Dermis blood vessel endothelial cell (primary cell): Measurements from ENCODE around the gene LRP8. TPM values are rescaled to one million over a fixed set of nuclear protein-coding genes. Genes with fewer than 3 reads are reported as not detected.

Source experiments
- DNase-seq: peaks from one replicate; pipeline ENCODE4 v3.0.0; 2010
- total RNA-seq: library from RNA; depleted of rRNA; stranded (reverse); fragments of >200 nt; gene quantifications from 2 replicates; pipeline ENCODE4 v1.2.3, GENCODE V29; 2014

The LRP8 gene
- total RNA-seq, 1 donor from 2014 or later = 17.2 TPM

DNA sequence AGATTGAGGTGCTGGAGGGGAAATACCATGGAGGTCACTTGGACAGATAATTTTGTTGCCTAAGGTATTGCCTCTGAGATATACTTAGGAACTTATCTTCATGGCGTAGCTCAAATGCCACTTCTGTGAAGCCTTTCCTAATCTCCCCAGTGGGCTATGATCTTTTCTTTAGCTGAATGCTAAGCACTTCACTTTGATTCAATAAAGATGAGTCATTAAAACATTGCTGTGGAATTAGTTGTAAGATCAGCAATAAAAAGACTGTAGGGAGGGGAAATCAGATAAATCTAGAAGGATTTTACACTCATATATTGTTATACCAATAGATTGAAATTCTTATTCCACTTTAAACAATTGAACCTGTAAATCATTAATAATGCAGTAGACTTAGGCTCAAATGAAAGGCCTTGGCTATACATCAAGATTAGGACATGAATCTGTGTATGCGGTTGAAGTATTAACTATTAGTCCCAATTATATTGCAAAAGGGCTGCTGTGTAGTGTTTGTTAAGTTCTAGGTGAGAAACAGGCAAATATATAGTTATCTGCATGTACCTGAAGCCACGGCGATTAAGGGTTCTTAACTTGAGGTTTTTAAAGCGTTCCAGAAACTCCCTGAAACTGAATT, 70.3 kb downstream of the LRP8 start:
- DNase-seq = no peak

DNA sequence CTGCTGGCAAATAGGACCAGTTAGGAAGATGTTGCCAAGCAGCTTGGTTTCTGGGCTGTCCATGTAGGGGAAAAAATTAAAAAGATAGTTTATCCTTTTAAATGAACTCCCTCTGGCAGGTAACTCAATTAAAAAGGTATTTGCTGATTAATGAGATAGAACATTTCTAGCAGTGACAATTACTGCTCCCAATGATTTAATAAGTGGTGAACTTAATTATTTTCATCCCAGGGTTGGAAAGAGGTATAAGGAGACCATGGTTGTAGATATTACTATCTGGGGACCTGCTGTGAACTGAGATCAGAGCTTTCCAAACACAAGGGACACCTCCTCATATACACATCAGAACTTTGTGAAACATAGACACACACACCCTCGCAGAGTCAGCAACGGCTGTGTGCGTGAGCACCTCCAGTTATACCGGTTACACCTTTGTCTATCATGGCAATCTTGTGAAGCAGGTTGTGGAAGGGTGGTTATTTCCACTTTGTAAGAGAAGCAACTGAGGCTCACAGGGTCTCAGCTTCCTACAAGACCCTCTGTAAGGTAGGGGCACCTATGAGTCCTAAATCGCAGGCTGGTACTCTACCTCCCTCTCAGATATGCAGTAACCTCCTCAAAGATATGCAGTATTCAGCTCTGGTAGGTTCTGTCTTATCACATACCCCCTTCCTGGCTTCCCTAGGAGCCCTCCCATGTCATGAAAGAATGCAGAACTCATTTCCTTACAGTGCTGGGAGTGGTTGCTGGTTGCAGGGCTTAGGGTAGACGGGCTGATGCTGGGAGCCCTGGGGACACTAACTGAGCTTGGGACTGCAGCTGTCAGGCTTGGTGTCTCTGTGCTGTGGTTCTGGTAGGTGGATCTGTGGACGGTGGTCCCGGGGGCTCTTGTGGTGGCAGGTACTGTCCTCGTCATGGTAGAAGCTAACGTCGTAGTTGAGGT, 71.1 kb downstream of the LRP8 start:
- DNase-seq = no peak

DNA sequence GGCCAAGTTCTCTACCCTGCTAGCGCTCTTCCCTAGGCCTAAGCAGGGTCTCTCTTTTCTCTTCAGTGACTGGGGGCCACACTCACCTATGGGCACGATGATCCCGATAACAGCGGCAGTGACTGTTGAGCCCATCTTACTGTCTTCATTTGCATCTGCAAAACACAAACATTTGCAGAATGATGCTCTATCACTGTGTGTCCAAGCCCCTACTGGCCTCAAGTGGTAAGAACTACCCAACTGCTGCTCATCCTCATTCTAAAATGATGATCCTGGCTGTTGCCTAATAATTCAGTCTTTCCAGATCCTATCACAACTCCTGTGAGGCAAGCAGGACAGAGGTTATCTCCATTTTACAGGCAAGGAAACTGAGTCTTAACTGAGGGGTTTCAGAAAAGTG, 72.8 kb downstream of the LRP8 start:
- no peak for DNase-seq

DNA sequence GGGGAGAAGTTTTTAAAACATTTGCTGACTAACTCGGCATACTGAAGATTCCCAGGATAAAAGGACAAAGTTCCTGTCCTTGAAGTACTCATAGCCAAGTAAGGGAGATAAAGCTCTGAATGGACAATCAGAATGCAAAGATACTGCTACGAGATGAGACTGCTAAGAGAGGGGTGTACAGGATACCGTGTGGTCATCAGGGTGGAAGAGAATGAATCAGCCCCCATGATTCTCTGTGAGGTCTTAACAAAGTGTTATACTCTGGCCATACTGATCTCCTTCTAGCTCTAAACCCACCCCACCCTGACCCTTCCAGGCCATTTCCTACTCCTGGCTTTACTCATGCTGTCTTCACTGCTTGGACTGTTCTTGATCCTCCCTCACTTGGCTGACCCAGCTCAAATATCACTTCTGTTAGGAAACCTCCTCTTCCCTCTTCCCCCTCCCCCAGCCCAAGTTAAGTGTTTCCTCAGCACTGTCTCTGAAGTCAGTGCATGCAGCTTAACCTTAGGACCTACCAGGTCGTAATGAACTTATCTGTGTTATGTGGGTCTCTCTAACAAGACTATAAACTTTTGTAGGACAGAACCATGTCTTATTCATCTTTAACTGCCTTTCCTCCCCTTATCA, 73.7 kb downstream of the LRP8 start:
- no peak for DNase-seq

DNA sequence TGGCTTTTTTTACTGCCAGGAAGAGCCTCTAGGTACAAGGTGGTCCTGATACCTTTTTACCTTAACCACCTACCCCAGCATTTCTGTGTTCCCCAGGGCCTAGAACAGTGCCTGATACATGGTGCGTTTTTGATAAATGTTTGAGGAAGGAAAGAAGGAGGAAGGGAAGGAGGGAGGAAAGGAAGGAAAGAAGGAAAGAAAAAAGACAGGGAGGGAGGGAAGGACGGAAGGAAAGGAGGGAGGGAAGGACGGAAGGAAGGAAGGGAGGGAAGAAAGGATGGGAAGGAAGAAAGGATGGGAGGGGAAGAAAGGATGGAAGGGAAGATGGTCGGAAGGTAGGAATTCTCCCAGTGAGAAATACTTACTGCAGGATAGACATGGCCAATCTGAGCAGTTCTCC, 77.5 kb downstream of the LRP8 start:
- DNase-seq = no peak

DNA sequence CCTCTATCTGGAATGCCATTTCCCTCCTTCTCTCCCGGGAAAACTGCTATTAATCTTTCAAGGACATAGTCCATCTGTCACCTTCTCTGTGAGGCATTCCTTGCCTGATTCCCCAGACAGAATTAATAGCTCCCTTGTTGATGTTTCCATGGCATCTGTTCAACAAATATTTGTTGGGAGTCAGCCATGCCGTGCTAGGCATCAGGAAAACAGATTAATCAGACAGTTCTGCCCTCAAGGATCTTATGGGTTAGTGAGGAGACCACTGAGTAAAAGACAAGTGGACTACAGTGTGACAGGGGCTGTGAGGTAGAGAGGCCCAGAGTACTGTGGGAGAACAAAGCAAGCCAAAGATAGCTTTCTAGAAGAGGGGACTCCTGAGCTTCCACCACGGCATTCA, 78.2 kb downstream of the LRP8 start:
- no peak for DNase-seq

- DNase-seq = no peak
Measured at GRCh38 chr1:53246261-53247134, 81.4 kb downstream of the LRP8 start.

DNA sequence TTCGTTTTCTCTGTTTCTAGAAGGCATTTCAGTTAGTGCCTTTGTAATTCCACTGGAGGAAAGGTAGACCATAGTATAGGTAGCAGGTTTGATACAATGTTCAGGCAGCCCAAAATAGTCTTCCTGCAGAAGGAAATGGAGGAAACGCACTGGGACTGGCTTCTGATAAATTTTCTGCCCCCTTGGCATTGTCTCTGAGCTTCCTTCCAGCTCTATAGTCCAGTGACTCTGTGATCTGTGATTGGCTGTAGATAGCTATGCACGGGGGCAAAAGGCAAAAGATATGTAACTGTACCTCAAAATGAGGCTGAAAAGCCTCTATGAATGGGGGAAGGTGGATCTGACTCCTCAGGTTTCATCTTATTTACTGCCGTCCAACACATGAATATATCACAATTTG, 83.7 kb downstream of the LRP8 start:
- DNase-seq = peak; percentile 63

- no peak for DNase-seq
Measured at GRCh38 chr1:53242381-53242780, 85.5 kb downstream of the LRP8 start.

DNA sequence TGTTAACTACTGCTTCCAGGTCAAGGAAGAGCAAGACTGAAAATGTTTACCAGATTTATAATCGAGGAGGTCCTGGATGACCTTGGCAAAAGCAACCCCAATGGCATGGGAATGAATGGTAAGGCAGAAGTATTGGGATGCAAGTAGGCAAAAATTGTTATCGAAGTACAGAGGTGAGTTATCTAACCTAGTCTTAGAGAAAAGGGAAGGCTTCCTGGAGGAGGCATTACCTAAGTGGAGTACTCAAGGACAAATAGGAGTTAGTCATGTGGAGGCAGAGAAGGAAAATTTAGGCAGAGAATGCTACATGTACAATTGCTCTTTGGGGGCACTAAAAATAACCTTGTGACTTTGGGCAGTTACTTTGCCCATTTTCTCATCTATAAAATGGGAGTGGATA, 86.0 kb downstream of the LRP8 start:
- DNase-seq = no peak

GRCh38 chr1:53238197-53239155, 89.4 kb downstream of the LRP8 start, which contains the start of gene MAGOH:
MAGOH (minus strand) TSS chr1:53238518; CDS start chr1:53238448, 70 bp downstream.
- peak; percentile 98 for DNase-seq

- no peak for DNase-seq
Measured at GRCh38 chr1:53237638-53238037, 90.2 kb downstream of the LRP8 start.

GRCh38 chr1:53220962-53221286, 106.9 kb downstream of the LRP8 start:
- DNase-seq = no peak

DNA sequence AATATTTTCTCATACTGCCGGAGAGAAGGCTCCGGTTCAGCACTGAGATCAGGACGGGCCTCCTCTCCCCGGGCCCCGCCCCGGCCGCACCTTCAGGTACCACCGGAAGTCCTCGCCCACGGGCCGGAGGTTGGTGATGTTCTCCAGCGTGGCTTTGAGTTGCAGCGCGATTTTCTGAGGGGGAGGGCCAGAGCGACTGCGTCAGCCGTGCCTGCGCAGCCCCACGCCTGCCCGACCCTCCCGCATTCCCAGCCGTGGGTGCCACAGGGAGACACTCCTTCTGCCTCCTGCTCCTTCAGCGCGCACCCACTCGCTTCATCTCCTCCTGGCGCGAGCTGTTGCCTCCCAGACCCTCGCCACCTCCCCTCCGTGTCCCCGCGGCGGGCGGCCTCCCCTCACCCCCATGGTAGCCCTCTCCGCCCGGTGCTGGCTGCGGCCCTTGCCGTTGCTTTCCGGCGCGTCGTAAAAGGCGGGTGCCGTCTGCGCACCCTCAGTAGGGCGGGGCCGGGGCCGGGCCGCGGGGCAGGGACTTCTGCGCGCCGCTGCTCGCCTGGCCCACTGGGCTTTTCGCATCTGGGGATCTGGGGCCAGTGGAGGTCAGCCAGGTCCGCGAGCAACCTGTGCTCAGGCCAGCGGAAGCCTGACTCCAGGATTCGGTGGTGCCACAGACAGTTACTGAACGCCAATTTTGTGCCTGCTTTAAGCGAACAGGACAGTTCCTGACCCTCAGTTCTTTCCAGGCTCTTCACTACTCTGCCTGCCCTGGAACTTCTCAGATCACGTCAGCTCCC, 107.5 kb downstream of the LRP8 start, which contains the start of gene CZIB:
Gene CZIB (minus strand): TSS at position 464 of the 791 bp plus-strand sequence. CDS start 59 bp downstream, at position 405.
- DNase-seq = peak; percentile 93

- no peak for DNase-seq
Measured at GRCh38 chr1:53219711-53220110, 108.2 kb downstream of the LRP8 start.

DNA sequence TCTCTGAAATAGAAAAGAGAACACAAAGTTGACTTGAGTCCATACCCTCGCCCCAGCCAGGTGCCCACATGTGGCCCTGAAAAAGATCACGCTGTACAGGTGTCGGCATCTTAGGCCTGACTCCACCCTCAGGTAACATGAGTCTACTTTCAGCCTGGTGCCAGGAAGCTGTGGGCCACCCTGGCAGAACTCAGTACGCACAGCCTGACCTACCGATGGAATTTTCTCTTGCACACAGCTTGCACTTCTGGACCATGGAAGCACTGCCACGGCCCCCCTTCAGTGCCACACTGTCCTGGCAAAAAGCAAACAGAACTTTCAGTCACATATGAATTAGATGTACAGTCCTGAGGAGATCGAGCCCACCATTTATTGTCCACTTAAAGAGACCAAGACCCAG, 109.7 kb downstream of the LRP8 start:
- no peak for DNase-seq

DNA sequence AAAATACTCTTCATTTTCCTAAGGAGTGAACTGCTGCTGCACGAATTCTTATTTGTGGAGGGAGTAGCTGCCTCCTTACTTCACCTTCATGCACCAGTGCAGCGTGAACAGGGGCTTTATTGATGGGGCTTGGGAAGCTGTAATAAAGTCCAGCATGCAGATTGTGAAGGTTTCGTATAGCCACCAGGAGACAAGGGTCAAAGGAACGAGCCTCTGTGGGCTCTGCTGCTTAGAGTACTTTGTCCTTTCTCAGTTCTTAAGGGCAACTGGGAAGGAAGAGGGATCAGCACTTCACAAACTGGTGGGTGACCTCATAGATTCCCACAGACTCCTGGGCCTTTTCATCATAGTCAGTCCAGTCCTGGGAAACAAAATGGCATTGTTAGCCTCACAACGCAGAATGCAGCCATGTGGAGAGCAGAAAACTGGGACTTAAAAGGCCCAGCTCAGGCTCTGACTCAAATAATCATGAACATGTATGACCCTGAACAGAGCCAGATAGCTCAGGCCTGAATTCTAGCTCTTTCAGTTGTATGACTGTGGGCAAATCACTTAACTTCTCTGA, 113.4 kb downstream of the LRP8 start:
- DNase-seq = no peak

DNA sequence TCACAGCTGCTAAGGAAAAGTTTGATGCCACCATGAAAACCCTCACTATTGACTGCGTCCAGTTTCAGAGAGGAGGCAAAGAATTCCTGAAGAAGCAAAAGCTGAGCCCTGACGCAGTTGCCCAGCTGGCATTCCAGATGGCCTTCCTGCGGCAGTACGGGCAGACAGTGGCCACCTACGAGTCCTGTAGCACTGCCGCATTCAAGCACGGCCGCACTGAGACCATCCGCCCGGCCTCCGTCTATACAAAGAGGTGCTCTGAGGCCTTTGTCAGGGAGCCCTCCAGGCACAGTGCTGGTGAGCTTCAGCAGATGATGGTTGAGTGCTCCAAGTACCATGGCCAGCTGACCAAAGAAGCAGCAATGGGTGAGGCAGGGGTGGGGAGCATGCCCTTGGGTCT, 116.9 kb downstream of the LRP8 start:
- DNase-seq = no peak

DNA sequence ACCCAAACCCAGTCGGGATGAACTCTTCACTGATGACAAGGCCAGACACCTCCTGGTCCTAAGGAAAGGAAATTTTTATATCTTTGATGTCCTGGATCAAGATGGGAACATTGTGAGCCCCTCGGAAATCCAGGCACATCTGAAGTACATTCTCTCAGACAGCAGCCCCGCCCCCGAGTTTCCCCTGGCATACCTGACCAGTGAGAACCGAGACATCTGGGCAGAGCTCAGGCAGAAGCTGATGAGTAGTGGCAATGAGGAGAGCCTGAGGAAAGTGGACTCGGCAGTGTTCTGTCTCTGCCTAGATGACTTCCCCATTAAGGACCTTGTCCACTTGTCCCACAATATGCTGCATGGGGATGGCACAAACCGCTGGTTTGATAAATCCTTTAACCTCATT, 117.5 kb downstream of the LRP8 start:
- DNase-seq = no peak

- no peak for DNase-seq
Measured at GRCh38 chr1:53207726-53208125, 120.1 kb downstream of the LRP8 start.
